ENCODE results near the gene PSMG3.

PSMG3 gene

GRCh38 chr7:1602386-1602785 is 32.6 kb upstream of the PSMG3 start:
- Mint-ChIP-seq H3K36me3 (ENCODE audit: low read depth) (no peaks in the 10 kb centered on the region), H3K4me1 (ENCODE audit: low read depth) (no peaks in the 10 kb centered on the region), H3K27ac (no peak overlapping the region), H3K27me3 (ENCODE audit: low read depth) (no peaks in the 10 kb centered on the region), H3K9me3 (no peaks in the 10 kb centered on the region), H3K4me3 (no peak overlapping the region)
- DNase-seq (ENCODE audit: low spot score): no peak

GRCh38 chr7:1601956-1602355 is 32.1 kb upstream of the PSMG3 start:
- H3K4me3 Mint-ChIP-seq: no peak overlapping the region
- H3K27me3 Mint-ChIP-seq (ENCODE audit: low read depth): no peaks in the 10 kb centered on the region
- no peaks in the 10 kb centered on the region for H3K9me3 Mint-ChIP-seq
- no peak for DNase-seq (ENCODE audit: low spot score)
- H3K27ac Mint-ChIP-seq: no peak overlapping the region
- H3K4me1 Mint-ChIP-seq (ENCODE audit: low read depth): no peaks in the 10 kb centered on the region
- no peaks in the 10 kb centered on the region for H3K36me3 Mint-ChIP-seq (ENCODE audit: low read depth)

- no peaks in the 10 kb centered on the region for H3K9me3 Mint-ChIP-seq
- no peaks in the 10 kb centered on the region for H3K4me1 Mint-ChIP-seq (ENCODE audit: low read depth)
- H3K4me3 Mint-ChIP-seq: no peak overlapping the region
- H3K27me3 Mint-ChIP-seq (ENCODE audit: low read depth): no peaks in the 10 kb centered on the region
- H3K27ac Mint-ChIP-seq: no peak overlapping the region
- no peak for DNase-seq (ENCODE audit: low spot score)
- H3K36me3 Mint-ChIP-seq (ENCODE audit: low read depth): no peaks in the 10 kb centered on the region
Measured at GRCh38 chr7:1599640-1600395, 30.0 kb upstream of the PSMG3 start.

- H3K9me3 Mint-ChIP-seq: no peaks in the 10 kb centered on the region
- no peak overlapping the region for H3K27ac Mint-ChIP-seq
- no peak for DNase-seq (ENCODE audit: low spot score)
- no peaks in the 10 kb centered on the region for H3K36me3 Mint-ChIP-seq (ENCODE audit: low read depth)
- H3K27me3 Mint-ChIP-seq (ENCODE audit: low read depth): no peaks in the 10 kb centered on the region
- no peaks in the 10 kb centered on the region for H3K4me1 Mint-ChIP-seq (ENCODE audit: low read depth)
- H3K4me3 Mint-ChIP-seq: no peak overlapping the region
Measured at GRCh38 chr7:1598961-1599639, 29.3 kb upstream of the PSMG3 start.

- Mint-ChIP-seq H3K9me3 (no peaks in the 10 kb centered on the region), H3K4me1 (ENCODE audit: low read depth) (no peaks in the 10 kb centered on the region), H3K27me3 (ENCODE audit: low read depth) (no peaks in the 10 kb centered on the region), H3K36me3 (ENCODE audit: low read depth) (no peaks in the 10 kb centered on the region), H3K4me3 (no peak overlapping the region), H3K27ac (no peak overlapping the region)
- no peak for DNase-seq (ENCODE audit: low spot score)
Measured at GRCh38 chr7:1598286-1598685, 28.5 kb upstream of the PSMG3 start.

GRCh38 chr7:1597791-1598190 is 28.0 kb upstream of the PSMG3 start:
- H3K36me3 Mint-ChIP-seq (ENCODE audit: low read depth): no peaks in the 10 kb centered on the region
- no peaks in the 10 kb centered on the region for H3K9me3 Mint-ChIP-seq
- no peak overlapping the region for H3K27ac Mint-ChIP-seq
- no peak for DNase-seq (ENCODE audit: low spot score)
- peaks cover under 1% of the 10 kb centered on the region for H3K4me1 Mint-ChIP-seq (ENCODE audit: low read depth)
- no peak overlapping the region for H3K4me3 Mint-ChIP-seq
- H3K27me3 Mint-ChIP-seq (ENCODE audit: low read depth): peaks cover 5% of the 10 kb centered on the region

- Mint-ChIP-seq H3K36me3 (ENCODE audit: low read depth) (no peaks in the 10 kb centered on the region), H3K27ac (no peak overlapping the region), H3K4me1 (ENCODE audit: low read depth) (peaks cover 3% of the 10 kb centered on the region), H3K4me3 (no peak overlapping the region), H3K27me3 (ENCODE audit: low read depth) (peaks cover 10% of the 10 kb centered on the region), H3K9me3 (no peaks in the 10 kb centered on the region)
- DNase-seq (ENCODE audit: low spot score): no peak
Measured at GRCh38 chr7:1597066-1597760, 27.4 kb upstream of the PSMG3 start.

GRCh38 chr7:1596181-1597043 is 26.6 kb upstream of the PSMG3 start:
- H3K27me3 Mint-ChIP-seq (ENCODE audit: low read depth): peaks cover 16% of the 10 kb centered on the region
- H3K9me3 Mint-ChIP-seq: no peaks in the 10 kb centered on the region
- no peaks in the 10 kb centered on the region for H3K36me3 Mint-ChIP-seq (ENCODE audit: low read depth)
- peaks cover 6% of the 10 kb centered on the region for H3K4me1 Mint-ChIP-seq (ENCODE audit: low read depth)
- no peak overlapping the region for H3K27ac Mint-ChIP-seq
- DNase-seq (ENCODE audit: low spot score): no peak
- H3K4me3 Mint-ChIP-seq: no peak overlapping the region

- peaks cover 24% of the 10 kb centered on the region for H3K27me3 Mint-ChIP-seq (ENCODE audit: low read depth)
- no peak overlapping the region for H3K4me3 Mint-ChIP-seq
- peaks cover 6% of the 10 kb centered on the region for H3K4me1 Mint-ChIP-seq (ENCODE audit: low read depth)
- no peak overlapping the region for H3K27ac Mint-ChIP-seq
- no peaks in the 10 kb centered on the region for H3K9me3 Mint-ChIP-seq
- H3K36me3 Mint-ChIP-seq (ENCODE audit: low read depth): no peaks in the 10 kb centered on the region
- no peak for DNase-seq (ENCODE audit: low spot score)
Measured at GRCh38 chr7:1595636-1596035, 25.8 kb upstream of the PSMG3 start.

- Mint-ChIP-seq H3K36me3 (ENCODE audit: low read depth) (no peaks in the 10 kb centered on the region), H3K27me3 (ENCODE audit: low read depth) (peaks cover 28% of the 10 kb centered on the region), H3K9me3 (no peaks in the 10 kb centered on the region), H3K4me3 (no peak overlapping the region), H3K4me1 (ENCODE audit: low read depth) (peaks cover 6% of the 10 kb centered on the region), H3K27ac (no peak overlapping the region)
- DNase-seq (ENCODE audit: low spot score): no peak
Measured at GRCh38 chr7:1595027-1595426, 25.2 kb upstream of the PSMG3 start.

GRCh38 chr7:1593904-1594421 is 24.1 kb upstream of the PSMG3 start:
- peaks cover 28% of the 10 kb centered on the region for H3K27me3 Mint-ChIP-seq (ENCODE audit: low read depth)
- no peak overlapping the region for H3K4me3 Mint-ChIP-seq
- no peak overlapping the region for H3K27ac Mint-ChIP-seq
- H3K36me3 Mint-ChIP-seq (ENCODE audit: low read depth): no peaks in the 10 kb centered on the region
- peaks cover 6% of the 10 kb centered on the region for H3K4me1 Mint-ChIP-seq (ENCODE audit: low read depth)
- DNase-seq (ENCODE audit: low spot score): no peak
- peaks cover 4% of the 10 kb centered on the region for H3K9me3 Mint-ChIP-seq

GRCh38 chr7:1593091-1593866 is 23.4 kb upstream of the PSMG3 start:
- Mint-ChIP-seq H3K27me3 (ENCODE audit: low read depth) (peaks cover 28% of the 10 kb centered on the region), H3K36me3 (ENCODE audit: low read depth) (no peaks in the 10 kb centered on the region), H3K4me3 (no peak overlapping the region), H3K9me3 (peaks cover 4% of the 10 kb centered on the region), H3K4me1 (ENCODE audit: low read depth) (peaks cover 6% of the 10 kb centered on the region), H3K27ac (no peak overlapping the region)
- no peak for DNase-seq (ENCODE audit: low spot score)

- DNase-seq (ENCODE audit: low spot score): no peak
- Mint-ChIP-seq H3K9me3 (peaks cover 4% of the 10 kb centered on the region), H3K36me3 (ENCODE audit: low read depth) (no peaks in the 10 kb centered on the region), H3K27ac (no peak overlapping the region), H3K27me3 (ENCODE audit: low read depth) (peaks cover 28% of the 10 kb centered on the region), H3K4me1 (ENCODE audit: low read depth) (peaks cover 6% of the 10 kb centered on the region), H3K4me3 (no peak overlapping the region)
Measured at GRCh38 chr7:1592299-1592871, 22.6 kb upstream of the PSMG3 start.

Data from T-helper 2 cell treated with Interferon-gamma antibody and Interleukin-4, amounts not matched to agents 5 μg/mL and 100 μg/mL, for 36 hours (primary cell).